ENCODE data around the gene HTR7.
"Not testable (repeated sequence)": the region's sequence is repeated elsewhere in the genome, so short reads cannot be mapped to it uniquely, and the experiment has no call there.

Gene HTR7

GRCh38 chr10:90857635-90858460, at the start of gene HTR7:
HTR7 (minus strand) TSS chr10:90858039; CDS start chr10:90857671, 368 bp downstream.
- peak in 1 of 2 experiments; percentile 64 for DNase-seq

GRCh38 chr10:90906596-90906995, 48.8 kb upstream of the HTR7 start:
- no peak for DNase-seq

GRCh38 chr10:90905925-90906324, 48.1 kb upstream of the HTR7 start:
- DNase-seq: no peak

GRCh38 chr10:90896916-90897315, 39.1 kb upstream of the HTR7 start:
- DNase-seq: not testable (repeated sequence)

GRCh38 chr10:90893190-90893589, 35.4 kb upstream of the HTR7 start:
- no peak for DNase-seq

- no peak for DNase-seq
Measured at GRCh38 chr10:90890347-90890746, 32.5 kb upstream of the HTR7 start.

- DNase-seq: no peak
Measured at GRCh38 chr10:90889636-90890035, 31.8 kb upstream of the HTR7 start.

GRCh38 chr10:90888387-90888786, 30.5 kb upstream of the HTR7 start:
- no peak for DNase-seq

GRCh38 chr10:90887555-90887954, 29.7 kb upstream of the HTR7 start:
- no peak for DNase-seq

GRCh38 chr10:90885176-90885575, 27.3 kb upstream of the HTR7 start:
- no peak for DNase-seq

GRCh38 chr10:90884431-90884830, 26.6 kb upstream of the HTR7 start:
- no peak for DNase-seq

GRCh38 chr10:90880059-90880719, 22.4 kb upstream of the HTR7 start:
- DNase-seq: peak in 1 of 2 experiments; percentile 3

- DNase-seq: no peak
Measured at GRCh38 chr10:90879062-90879461, 21.2 kb upstream of the HTR7 start.

- DNase-seq: no peak
Measured at GRCh38 chr10:90872648-90873020, 14.8 kb upstream of the HTR7 start.

- DNase-seq: peak; percentile 63 to 80
Measured at GRCh38 chr10:90871766-90872647, 14.2 kb upstream of the HTR7 start, which contains the start of gene RPP30. RPP30 (plus strand) TSS chr10:90871974; CDS start chr10:90871987, 13 bp downstream.

GRCh38 chr10:90871279-90871765, 13.5 kb upstream of the HTR7 start:
- peak; percentile 11 to 32 for DNase-seq

GRCh38 chr10:90866050-90866598, 8.3 kb upstream of the HTR7 start:
- DNase-seq: no peak

- no peak for DNase-seq
Measured at GRCh38 chr10:90865401-90865800, 7.6 kb upstream of the HTR7 start.

- peak in 1 of 2 experiments; percentile 22 for DNase-seq
Measured at GRCh38 chr10:90862908-90863514, 5.2 kb upstream of the HTR7 start.

GRCh38 chr10:90860790-90861189, 3.0 kb upstream of the HTR7 start:
- no peak for DNase-seq

- no peak for DNase-seq
Measured at GRCh38 chr10:90859321-90859751, 1.5 kb upstream of the HTR7 start.

- DNase-seq: no peak
Measured at GRCh38 chr10:90858461-90858968, 676 bp upstream of the HTR7 start.

Data from NCI-H526 (cell line).